ENCODE measurements around the gene PDXK. TPM values are rescaled to one million over a fixed set of nuclear protein-coding genes. Genes with fewer than 3 reads are reported as not detected.

The PDXK gene
- total and polyA plus RNA-seq, 10 of the 15 experiments (the other 5 are each of a cell fraction or from before 2014, with no cell fraction given) = 3.7 to 141 (median 60.0) TPM

GRCh38 chr21:43763901-43764523, 45.1 kb downstream of the PDXK start (continued):
- TF ChIP-seq CREM (IDR thresholded peaks at IDR 0.05; ENCODE audit: low read depth) (no peak), SPI1 (IDR thresholded peaks at IDR 0.05; ENCODE audit: borderline replicate concordance, insufficient read depth, low read depth, low read length) (no peak), HDAC6 (IDR thresholded peaks at IDR 0.05; ENCODE audit: unreplicated experiment) (no peak)

- Histone ChIP-seq H3K36me3 (ENCODE audit: control insufficient read depth in 2 of 2, insufficient read depth in 2 of 2, low read length in 1 of 2) (peaks cover 0 to 2% of the 10 kb centered on the region in 2 experiments; a peak in 2 of 4 replicates), H3K9ac (ENCODE audit: control insufficient read depth, insufficient read depth, low read length) (no peak overlapping the region), H3K4me2 (ENCODE audit: control insufficient read depth, insufficient read depth) (no peak overlapping the region), H3K4me3 (no peak overlapping the region), H3K4me1 (ENCODE audit: control insufficient read depth, insufficient read depth, low read length) (no peaks in the 10 kb centered on the region), H3K79me2 (ENCODE audit: control insufficient read depth, insufficient read depth, low read length) (no peaks in the 10 kb centered on the region), H3K27me3 (replicated peaks in 1 of 2; ENCODE audit: control insufficient read depth in 2 of 2, insufficient read depth in 2 of 2, low read length in 1 of 2) (no peaks in the 10 kb centered on the region), H4K20me1 (ENCODE audit: control insufficient read depth, insufficient read depth) (no peaks in the 10 kb centered on the region), H3K27ac (ENCODE audit: control insufficient read depth, insufficient read depth) (no peak overlapping the region), H3K9me3 (replicated peaks; ENCODE audit: control insufficient read depth, insufficient read depth, low read length) (no peaks in the 10 kb centered on the region), H2AFZ (ENCODE audit: control insufficient read depth, low read depth, low read length) (no peak overlapping the region)
- RAD21 ChIA-PET (ENCODE audit: unreplicated experiment) = no interaction called here
- SMC1A ChIA-PET (ENCODE audit: uncharacterized antibody, unreplicated experiment) = no interaction called here
- no peak for FAIRE-seq
- no peak for ATAC-seq
- CTCF ChIA-PET = interaction anchor here (0.7 kb wide), 1 partner anchor 136 kb away, joined by 3 read pairs; no protein-coding TSS in a partner anchor
- no peak for TF ChIP-seq SKIL (IDR thresholded peaks at IDR 0.05; ENCODE audit: low read depth, poor library complexity, severe bottlenecking)
- no peak for TF ChIP-seq ESRRA (IDR thresholded peaks at IDR 0.05; ENCODE audit: low read length)
- TF ChIP-seq PRDM15 (CRISPR knock-in tag; IDR thresholded peaks at IDR 0.05) = no peak
- TF ChIP-seq RELA (IDR thresholded peaks at IDR 0.05; ENCODE audit: borderline replicate concordance, partially characterized antibody) = no peak
- no peak for TF ChIP-seq NR2C2 (IDR thresholded peaks at IDR 0.05; ENCODE audit: borderline replicate concordance, control insufficient read depth, insufficient read length, low read depth)
- in situ Hi-C loops (cut with MboI) (no loop called here), intact Hi-C loops (cut with micrococcal nuclease; ENCODE audit: unreplicated experiment) (no loop called here)
- POLR2A ChIA-PET = no interaction called here
- DNase-seq (ENCODE audit: low read depth, low spot score) = no peak
- WGBS (ENCODE audit: insufficient coverage, insufficient replicate concordance, low lambda C conversion rate, missing lambda C conversion rate) = 81% methylated on average over 19 of the region's 19 CpGs
- BruUV-seq (replicated peaks) = no TSS peak
Observed at GRCh38 chr21:43764576-43765495, 45.9 kb downstream of the PDXK start.

Data from GM12878 (cell line).